GM12878 (cell line): ENCODE data around the gene LAMB1.

Experiments
- KDM1A ChIP-seq: fragments of 200-600 bp; sonication (generic); IDR thresholded peaks from 2 replicates; pipeline ENCODE4 v1.6.1; 2016; ENCODE audit warnings: borderline replicate concordance
- MAX ChIP-seq: IDR thresholded peaks from 2 replicates; pipeline ENCODE4 v1.6.1; 2012; ENCODE audit warnings: low read depth, low read length, improper control_type of control experiment
- POLR2AphosphoS2 ChIP-seq: IDR thresholded peaks from 2 replicates; pipeline ENCODE4 v1.6.1; 2011; ENCODE audit warnings: low read depth, mild to moderate bottlenecking, low read length, improper control_type of control experiment, moderate library complexity
- SKIL ChIP-seq: fragments of 450-650 bp; IDR thresholded peaks from 2 replicates; pipeline ENCODE4 v1.6.1; 2017; ENCODE audit warnings: mild to moderate bottlenecking, low read depth, inconsistent platforms; ENCODE audit not compliant: poor library complexity, severe bottlenecking
- SMC3 ChIP-seq: IDR thresholded peaks from 2 replicates; pipeline ENCODE4 v1.6.1; 2011; ENCODE audit warnings: low read length, improper control_type of control experiment, borderline replicate concordance

GRCh38 chr7:108024538-108024937, 21.6 kb upstream of the LAMB1 start:
- TF ChIP-seq SMC3 (no peak), SKIL (no peak), POLR2AphosphoS2 (no peak), MAX (no peak), KDM1A (no peak)
